ENCODE measurements around the gene PCDHB1. TPM values are rescaled to one million over a fixed set of nuclear protein-coding genes. Genes with fewer than 3 reads are reported as not detected.

Gene PCDHB1
- total RNA-seq, 2 experiments from 2014 or later = not detected

DNA sequence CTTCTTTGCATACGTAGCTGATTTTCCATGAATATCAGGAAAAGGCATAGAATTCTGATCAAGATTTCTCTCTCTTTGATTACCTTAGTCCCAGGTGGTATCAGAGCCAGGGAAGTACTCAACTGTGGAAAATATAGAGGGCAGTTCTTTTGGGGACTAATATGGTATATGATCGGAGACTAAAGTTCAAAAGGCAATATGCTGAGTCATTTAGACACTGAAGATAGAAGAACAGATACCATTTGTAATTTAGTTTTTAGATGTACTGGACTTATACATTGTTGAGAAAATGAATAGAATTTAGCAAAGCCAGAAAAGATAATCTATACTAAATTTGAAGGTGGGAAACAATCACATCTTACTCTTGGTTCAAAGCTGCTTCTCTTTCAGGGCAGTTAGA lies 54.2 kb downstream of the PCDHB1 start:
- no peaks in the 10 kb centered on the region for H3K4me1 Mint-ChIP-seq (ENCODE audit: low read depth)
- CTCF ChIA-PET = no interaction called here
- ATAC-seq = no peak
- H3K9me3 Mint-ChIP-seq = peaks cover 12% of the 10 kb centered on the region
- no peak overlapping the region for H3K4me3 Mint-ChIP-seq
- no peak for DNase-seq
- TF ChIP-seq, protein P1, sequence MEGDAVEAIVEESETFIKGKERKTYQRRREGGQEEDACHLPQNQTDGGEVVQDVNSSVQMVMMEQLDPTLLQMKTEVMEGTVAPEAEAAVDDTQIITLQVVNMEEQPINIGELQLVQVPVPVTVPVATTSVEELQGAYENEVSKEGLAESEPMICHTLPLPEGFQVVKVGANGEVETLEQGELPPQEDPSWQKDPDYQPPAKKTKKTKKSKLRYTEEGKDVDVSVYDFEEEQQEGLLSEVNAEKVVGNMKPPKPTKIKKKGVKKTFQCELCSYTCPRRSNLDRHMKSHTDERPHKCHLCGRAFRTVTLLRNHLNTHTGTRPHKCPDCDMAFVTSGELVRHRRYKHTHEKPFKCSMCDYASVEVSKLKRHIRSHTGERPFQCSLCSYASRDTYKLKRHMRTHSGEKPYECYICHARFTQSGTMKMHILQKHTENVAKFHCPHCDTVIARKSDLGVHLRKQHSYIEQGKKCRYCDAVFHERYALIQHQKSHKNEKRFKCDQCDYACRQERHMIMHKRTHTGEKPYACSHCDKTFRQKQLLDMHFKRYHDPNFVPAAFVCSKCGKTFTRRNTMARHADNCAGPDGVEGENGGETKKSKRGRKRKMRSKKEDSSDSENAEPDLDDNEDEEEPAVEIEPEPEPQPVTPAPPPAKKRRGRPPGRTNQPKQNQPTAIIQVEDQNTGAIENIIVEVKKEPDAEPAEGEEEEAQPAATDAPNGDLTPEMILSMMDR (IDR thresholded peaks at IDR 0.05) = no peak
- H3K27me3 Mint-ChIP-seq = peaks cover 17% of the 10 kb centered on the region
- H3K36me3 Mint-ChIP-seq (ENCODE audit: low read depth) = peaks cover 5% of the 10 kb centered on the region
- H3K27ac Mint-ChIP-seq = no peak overlapping the region
- intact Hi-C loops (cut with micrococcal nuclease) = no loop called here
- POLR2A ChIA-PET = no interaction called here

Other genes with a start within 250 kb of the PCDHB1 start
- not detected for gene PCDHA4, start 244.3 kb upstream of the PCDHB1 start, total RNA-seq
- gene PCDHA5, start 229.8 kb upstream of the PCDHB1 start, total RNA-seq = not detected
- not detected for gene PCDHA6, start 223.4 kb upstream of the PCDHB1 start, total RNA-seq
- gene PCDHA7, start 217.1 kb upstream of the PCDHB1 start, total RNA-seq = not detected
- not detected for gene PCDHA8, start 210.2 kb upstream of the PCDHB1 start, total RNA-seq
- gene PCDHA9, start 203.0 kb upstream of the PCDHB1 start, total RNA-seq = not detected
- not detected for gene PCDHA10, start 195.5 kb upstream of the PCDHB1 start, total RNA-seq
- gene PCDHA11, start 182.4 kb upstream of the PCDHB1 start, total RNA-seq = not detected
- not detected for gene PCDHA12, start 176.1 kb upstream of the PCDHB1 start, total RNA-seq
- gene PCDHA13, start 169.2 kb upstream of the PCDHB1 start, total RNA-seq = not detected
- gene PCDHAC1, start 125.1 kb upstream of the PCDHB1 start, total RNA-seq = not detected
- gene PCDHAC2, start 84.9 kb upstream of the PCDHB1 start, total RNA-seq = not detected
- gene PCDHB2, start 43.2 kb downstream of the PCDHB1 start, total RNA-seq = not detected
- not detected for gene PCDHB3, start 49.1 kb downstream of the PCDHB1 start, total RNA-seq
- gene PCDHB4, start 70.4 kb downstream of the PCDHB1 start, total RNA-seq = not detected
- gene PCDHB5, start 83.8 kb downstream of the PCDHB1 start, total RNA-seq = not detected
- not detected for gene PCDHB6, start 98.7 kb downstream of the PCDHB1 start, total RNA-seq
- not detected for gene PCDHB7, start 121.3 kb downstream of the PCDHB1 start, total RNA-seq
- gene PCDHB8, start 126.4 kb downstream of the PCDHB1 start, total RNA-seq = not detected
- not detected for gene PCDHB16, start 131.0 kb downstream of the PCDHB1 start, total RNA-seq
- not detected for gene PCDHB9, start 135.8 kb downstream of the PCDHB1 start, total RNA-seq
- gene PCDHB10, start 141.0 kb downstream of the PCDHB1 start, total RNA-seq = not detected
- not detected for gene PCDHB11, start 148.3 kb downstream of the PCDHB1 start, total RNA-seq
- gene PCDHB12, start 157.3 kb downstream of the PCDHB1 start, total RNA-seq = not detected
- not detected for gene PCDHB13, start 162.5 kb downstream of the PCDHB1 start, total RNA-seq
- gene PCDHB14, start 172.0 kb downstream of the PCDHB1 start, total RNA-seq = not detected
- not detected for gene PCDHB15, start 194.0 kb downstream of the PCDHB1 start, total RNA-seq